Measurements from ENCODE around the gene KRT79. TPM values are rescaled to one million over a fixed set of nuclear protein-coding genes. Genes with fewer than 3 reads are reported as not detected.

The KRT79 gene
- total RNA-seq, 1 donor from 2014 or later, result not detected

DNA sequence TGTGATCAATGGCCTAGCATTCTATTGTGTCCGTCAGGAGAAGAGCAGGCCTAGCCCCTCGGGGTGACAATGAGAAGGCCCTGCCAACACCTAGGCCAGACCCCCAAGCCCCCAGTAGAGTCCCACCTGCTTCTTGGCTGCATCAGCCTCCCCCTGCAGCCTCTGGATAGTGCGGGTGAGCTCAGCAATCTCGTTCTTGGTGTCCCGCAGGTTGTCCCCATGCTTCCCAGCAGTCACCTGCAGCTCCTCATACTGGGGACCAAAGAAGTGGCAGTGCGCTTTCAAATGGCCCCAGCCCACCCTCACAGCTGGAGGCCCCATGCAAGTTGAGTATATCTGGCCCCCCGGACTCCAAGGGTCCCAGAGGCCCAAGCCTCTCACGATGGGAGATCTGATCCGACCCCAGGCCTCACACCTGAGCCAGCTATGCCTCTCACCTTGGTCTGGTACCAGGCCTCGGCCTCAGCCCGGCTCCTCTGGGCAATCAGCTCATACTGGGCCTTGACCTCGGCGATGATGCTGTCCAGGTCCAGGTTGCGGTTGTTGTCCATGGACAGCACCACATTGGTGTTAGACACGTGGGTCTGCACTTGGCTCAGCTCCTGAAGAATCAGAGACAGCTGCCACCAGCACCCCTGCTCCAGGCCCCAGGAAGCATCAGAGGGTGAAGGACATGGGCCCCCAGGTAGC, 10.2 kb downstream of the KRT79 start:
- intact Hi-C loops (cut with DNase I), result no loop called here
- ATAC-seq (no peak), DNase-seq (ENCODE audit: low spot score) (no peak)

DNA sequence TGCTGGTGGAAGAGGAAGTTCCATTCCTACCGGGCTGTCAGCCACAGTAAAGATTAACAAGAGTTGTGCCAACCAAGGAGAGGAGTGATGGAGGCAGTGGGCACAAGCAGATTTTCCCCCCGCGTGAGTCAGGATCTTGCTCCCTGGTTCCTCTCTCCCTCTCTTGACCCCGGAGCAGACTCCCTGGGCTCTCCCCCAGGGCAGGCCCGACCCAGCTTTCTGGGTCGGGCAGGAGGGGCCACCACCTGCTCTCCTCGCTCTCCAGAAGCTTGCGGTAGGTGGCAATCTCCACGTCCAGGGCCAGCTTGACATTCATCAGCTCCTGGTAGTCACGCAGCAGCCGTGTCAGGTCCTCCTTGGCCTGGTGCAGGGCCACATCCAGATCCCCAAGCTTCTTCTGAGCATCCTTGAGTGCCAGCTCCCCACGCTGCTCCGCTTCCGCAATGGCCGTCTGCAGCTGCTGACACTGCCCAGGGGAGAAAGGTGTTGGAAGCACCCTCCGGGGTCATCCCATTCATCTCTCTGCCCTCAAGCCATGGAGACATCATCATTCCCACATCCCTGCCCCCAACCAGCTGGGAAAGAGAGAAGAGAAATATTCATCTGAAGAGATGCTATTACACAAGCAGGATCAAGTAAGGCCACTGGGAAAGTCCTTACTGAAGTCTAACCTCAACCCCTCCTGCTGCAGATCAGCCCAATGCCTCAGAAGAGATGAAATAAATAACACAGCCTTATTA, 11.2 kb downstream of the KRT79 start:
- DNase-seq (ENCODE audit: low spot score) (no peak), ATAC-seq (no peak)
- intact Hi-C loops (cut with DNase I), result no loop called here

GRCh38 chr12:52821826-52822660, 12.1 kb downstream of the KRT79 start:
- DNase-seq (ENCODE audit: low spot score) (no peak), ATAC-seq (no peak)
- intact Hi-C loops (cut with DNase I), result no loop called here

GRCh38 chr12:52821071-52821730, 12.9 kb downstream of the KRT79 start:
- DNase-seq (ENCODE audit: low spot score), result no peak
- ATAC-seq, result no peak
- intact Hi-C loops (cut with DNase I), result no loop called here

GRCh38 chr12:52820521-52820920, 13.6 kb downstream of the KRT79 start:
- intact Hi-C loops (cut with DNase I), result no loop called here
- DNase-seq (ENCODE audit: low spot score), result no peak
- ATAC-seq, result no peak

DNA sequence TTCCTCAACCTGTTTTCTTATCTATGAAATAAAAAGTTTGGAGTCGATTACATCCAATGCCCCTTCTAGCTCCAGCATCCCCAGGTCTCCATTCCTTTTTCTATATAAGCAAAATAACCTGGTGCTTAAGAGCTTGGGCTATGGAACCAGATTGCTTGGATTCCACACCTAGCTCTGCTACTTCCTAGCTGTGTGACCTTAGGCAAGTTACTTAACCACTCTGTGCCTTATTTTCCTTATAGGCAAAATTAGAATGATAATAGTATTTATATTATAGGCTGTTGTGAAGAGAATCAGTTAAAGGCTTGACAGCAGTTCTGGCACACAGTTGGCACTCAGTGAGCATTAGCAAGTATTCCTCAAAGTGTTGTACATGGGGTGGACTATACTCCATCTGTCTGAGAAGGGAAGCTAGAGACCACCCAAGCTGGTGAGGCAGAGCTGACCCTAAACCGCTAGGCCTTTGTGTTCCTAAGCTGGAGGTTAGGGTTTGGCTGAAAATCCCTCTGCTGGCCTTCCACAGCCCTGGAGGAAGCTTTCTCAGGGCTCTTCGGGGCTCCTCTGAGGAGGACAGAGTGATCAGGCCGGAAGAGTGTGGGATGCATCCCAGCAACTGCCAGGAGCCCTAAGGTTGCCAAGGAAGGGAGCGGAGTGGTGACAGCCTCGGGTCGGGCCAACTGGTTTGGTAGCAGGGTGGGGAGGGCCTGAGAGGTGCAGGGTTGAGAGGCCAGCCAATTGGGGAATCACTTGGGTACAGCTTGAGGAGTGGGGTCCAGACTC, 14.2 kb downstream of the KRT79 start:
- DNase-seq (ENCODE audit: low spot score) (no peak), ATAC-seq (no peak)
- intact Hi-C loops (cut with DNase I), result no loop called here

DNA sequence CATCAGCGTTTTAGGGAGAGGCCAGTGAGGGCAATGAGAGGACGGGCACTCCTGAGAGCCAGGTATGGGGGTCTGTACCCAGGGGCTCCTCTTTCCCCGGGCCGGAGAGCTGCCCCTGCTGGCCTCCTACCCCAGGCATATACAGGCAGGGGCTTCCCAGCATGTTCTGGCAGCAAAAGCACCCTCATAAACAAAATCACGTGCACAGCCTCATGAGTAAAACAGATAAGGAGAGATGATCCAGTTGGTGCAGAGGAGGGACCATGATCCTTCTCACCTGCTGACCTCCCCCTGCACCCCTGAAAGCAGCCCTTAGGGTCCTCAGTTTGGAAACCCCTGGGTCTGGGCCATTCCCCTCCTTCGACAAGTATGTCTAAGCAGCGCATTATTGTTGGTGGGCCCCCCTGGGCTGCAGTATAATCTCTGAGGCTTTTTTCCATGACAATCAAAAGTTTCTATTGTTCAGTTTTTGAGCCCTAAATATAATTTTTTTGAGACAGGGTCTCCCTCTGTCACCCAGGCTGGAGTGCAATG, 15.2 kb downstream of the KRT79 start:
- DNase-seq (ENCODE audit: low spot score) (no peak), ATAC-seq (no peak)
- intact Hi-C loops (cut with DNase I), result no loop called here

DNA sequence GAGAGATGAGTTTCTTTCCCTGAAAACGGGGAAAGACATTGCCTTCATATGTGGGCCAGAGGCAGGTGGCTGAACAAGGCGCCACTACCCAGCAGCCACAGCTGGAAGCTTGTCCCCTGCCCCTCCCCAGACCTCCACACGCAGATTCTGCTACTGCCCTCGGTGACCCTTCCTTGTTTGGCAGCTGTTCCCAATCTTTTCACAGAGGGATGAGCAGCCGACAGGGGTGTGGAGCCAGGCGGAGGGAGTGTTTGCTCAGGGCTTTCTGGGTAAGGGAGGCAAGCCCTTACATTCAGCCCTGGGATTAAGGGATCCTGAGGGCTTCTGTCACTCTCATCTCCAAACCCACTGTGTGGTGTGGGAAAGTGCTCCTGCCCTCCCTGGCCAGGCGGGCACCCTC, 15.7 kb downstream of the KRT79 start:
- ATAC-seq, result no peak
- intact Hi-C loops (cut with DNase I), result no loop called here
- no peak for DNase-seq (ENCODE audit: low spot score)

GRCh38 chr12:52817699-52818238, 16.3 kb downstream of the KRT79 start:
- DNase-seq (ENCODE audit: low spot score) (no peak), ATAC-seq (no peak)
- intact Hi-C loops (cut with DNase I), result no loop called here

- no peak for ATAC-seq
- no peak for DNase-seq (ENCODE audit: low spot score)
- intact Hi-C loops (cut with DNase I), result no loop called here
Observed at GRCh38 chr12:52817003-52817698, 17.0 kb downstream of the KRT79 start.

DNA sequence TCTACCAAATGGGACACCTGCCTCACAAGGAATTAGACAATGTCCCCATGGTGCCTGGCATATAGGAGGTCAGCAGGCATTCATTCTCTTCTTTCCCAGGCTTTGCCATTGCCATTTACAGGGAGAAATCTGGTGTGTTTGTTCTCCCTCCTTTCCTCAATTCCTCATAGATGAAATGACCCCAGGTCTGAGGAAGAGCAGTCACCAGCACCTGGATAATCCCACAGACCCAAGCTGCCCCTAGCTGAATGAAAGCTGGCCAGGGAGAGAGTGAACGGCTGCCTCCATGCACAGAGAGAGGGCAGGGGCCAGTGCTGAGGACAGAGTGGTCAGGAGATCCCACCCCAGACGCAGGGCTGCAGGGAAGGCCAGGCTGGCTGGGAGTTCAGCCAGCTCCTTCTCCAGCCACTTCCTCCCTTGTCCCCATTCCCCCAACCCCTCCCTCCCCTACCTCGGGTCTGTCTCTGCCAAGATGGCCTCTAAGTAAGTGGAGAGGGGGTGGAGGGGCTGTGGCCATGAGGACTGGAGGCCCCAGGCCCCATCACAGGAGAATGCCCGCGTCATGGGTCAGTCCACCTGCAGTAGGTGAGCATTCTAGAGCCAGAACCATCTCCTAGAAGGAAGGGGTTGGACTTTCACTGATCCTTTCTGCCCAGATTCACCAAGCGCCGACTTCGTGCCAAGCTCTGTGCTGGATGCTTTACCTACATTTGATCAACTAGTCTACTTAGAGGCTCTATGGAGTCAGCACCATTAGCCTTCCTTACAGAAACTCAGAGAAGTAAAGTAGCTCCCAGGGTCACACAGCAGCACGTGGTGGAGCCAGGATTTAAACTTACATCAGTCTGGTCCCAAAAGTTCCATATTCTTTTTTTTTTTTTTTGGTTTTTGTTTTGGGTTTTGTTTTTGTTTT, 18.2 kb downstream of the KRT79 start:
- DNase-seq (ENCODE audit: low spot score), result no peak
- no peak for ATAC-seq
- intact Hi-C loops (cut with DNase I), result no loop called here

- DNase-seq (ENCODE audit: low spot score) (no peak), ATAC-seq (no peak)
- intact Hi-C loops (cut with DNase I), result no loop called here
Observed at GRCh38 chr12:52815161-52815560, 18.9 kb downstream of the KRT79 start.

DNA sequence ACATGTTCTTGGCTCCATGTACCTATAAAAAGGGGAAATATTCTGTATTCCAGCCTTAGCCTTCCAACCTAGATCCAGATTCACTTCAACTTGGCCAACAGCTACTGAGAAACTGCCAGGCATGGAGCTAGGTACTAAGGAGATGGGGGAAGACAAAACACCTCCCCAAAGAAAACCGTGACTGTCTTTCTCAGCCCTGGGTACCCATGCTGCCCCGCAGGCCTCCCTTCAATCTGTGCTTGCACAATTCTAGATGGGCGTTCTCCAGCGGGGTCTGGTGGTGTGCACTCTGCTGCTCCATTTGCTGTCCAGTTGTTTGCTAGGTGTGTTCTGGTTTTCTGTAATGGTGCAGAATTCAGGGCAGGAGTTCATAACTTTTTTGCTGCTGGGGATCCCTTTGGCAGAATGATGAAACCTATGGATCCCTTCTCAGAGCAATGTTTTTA, 19.4 kb downstream of the KRT79 start:
- no peak for DNase-seq (ENCODE audit: low spot score)
- intact Hi-C loops (cut with DNase I), result no loop called here
- no peak for ATAC-seq

DNA sequence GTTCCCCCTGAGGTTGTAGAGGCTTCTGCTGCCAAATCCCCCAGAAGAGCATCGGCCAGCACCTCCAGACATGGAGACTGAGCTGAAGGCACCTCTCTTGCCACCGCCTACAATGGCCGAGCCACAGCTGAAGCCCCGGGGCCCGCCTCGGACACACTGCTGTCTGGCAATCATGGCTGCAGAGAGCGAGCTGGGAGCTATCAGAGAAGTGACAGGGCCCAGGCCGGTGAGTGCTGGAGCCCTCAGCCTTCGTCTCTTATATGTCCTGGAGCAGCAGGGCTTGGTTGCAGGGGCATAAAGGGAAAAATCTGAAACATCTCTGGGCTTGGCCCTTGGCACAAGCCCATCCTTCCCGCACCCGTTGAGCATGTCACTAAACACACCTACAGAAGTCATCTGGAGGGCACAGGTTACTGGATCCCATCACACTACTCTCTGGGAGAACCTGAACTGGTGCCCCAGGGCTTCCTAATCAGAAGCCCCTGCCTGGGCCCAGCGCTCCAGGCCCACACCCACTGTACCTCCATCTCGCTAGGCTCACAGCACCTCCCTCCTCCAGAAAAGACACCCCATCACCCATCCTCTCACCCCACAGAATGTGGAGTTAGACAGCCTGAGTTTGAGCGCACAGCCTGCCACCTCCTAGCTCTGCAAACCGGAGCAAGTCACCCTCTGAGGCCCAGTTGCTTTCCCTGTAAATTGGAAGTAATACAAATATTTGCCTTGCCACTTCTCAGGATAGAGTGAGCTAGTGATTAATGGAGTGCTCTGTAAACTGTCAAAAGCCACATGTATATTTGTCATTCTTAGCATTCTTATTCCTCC, 20.0 kb downstream of the KRT79 start, which contains the start of gene KRT4:
KRT4 (minus strand) TSS at position 232 of the 825 bp plus-strand sequence; CDS start at position 174, 58 bp downstream.
- DNase-seq (ENCODE audit: low spot score) (no peak), ATAC-seq (no peak)
- intact Hi-C loops (cut with DNase I), result no loop called here

- ATAC-seq (no peak), DNase-seq (ENCODE audit: low spot score) (no peak)
- intact Hi-C loops (cut with DNase I), result no loop called here
Observed at GRCh38 chr12:52813203-52813819, 20.8 kb downstream of the KRT79 start.

Data from sciatic nerve (tissue), 2 donors.